GM20431 (cell line): ENCODE measurements around the gene PLXNA4.

ENCODE experiments used
- in situ Hi-C: fragments of 300-500 bp; cut with MseI, MboI; formaldehyde crosslinking; loops from one replicate; pipeline ENCODE4 v1.15.0; 2020; ENCODE audit warnings: low sequenced_read_pairs; ENCODE audit not compliant: unreplicated experiment

PLXNA4 gene

DNA sequence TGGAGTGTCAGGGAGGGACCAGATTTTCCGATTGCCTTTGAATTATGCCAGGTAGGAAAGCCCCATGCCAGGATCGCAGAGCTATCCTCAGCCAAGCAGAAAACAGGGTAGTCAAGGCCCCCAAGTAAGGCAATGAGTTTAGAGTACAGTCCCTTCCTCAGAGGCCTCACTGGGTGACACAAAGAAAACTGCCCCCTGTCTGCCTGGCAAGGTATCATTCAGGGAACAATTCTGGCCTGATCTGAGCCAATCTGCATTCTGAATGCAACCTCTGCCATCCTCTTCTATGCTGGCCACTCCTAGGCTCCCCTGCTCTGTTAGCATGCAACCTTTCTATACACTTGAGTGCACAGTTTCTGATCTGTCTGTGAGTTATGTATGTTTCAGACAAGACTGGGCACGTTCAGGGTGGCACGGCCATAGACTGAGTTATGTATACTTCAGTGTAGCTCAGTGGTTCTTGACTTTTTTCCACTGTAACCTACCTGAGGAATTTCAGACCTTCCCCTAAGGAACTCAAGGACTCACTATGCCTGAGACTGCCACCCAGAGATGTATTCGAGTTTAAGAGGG is 336.8 kb downstream of the PLXNA4 start:
- in situ Hi-C loops, result no loop called here

DNA sequence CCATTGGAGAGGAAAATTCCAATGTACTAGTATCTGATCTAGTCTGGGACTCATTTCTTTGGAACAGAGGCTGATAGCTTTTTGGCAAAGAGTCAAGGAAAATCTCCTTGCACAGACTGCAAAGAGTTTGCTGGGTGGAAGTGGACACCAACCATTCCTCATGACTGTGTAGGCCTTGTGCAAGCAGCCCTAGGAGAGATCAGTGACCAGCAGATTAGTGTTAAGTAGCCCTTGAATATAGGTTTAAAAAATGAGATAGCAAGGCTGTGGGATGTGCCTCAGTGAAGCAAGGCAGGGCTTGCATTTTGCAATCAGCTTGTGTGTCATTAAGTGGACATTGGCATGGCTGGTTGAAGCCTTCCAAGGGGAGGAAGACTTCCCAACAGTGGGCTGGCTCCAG is 341.6 kb downstream of the PLXNA4 start:
- in situ Hi-C loops, result no loop called here

DNA sequence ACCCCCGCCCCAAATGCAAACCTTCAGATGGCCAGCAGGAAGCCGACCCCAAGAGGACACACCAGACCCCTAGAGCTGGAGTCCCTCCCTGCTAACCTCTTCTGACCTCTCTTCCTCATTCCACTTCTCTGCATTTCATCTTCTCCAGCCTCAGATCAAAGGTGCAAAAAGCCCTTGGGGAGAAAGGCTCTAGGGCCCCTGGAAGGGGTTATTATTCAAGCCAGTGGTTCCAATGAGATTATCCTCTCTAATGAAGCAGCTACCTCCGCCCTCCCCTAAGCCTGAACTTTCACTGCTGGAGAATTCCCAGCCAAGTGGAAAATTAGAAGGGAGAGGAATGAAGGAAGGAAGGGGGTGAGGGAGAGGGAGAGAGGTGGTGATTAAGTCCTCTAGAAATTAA is 343.9 kb downstream of the PLXNA4 start:
- in situ Hi-C loops, result no loop called here

DNA sequence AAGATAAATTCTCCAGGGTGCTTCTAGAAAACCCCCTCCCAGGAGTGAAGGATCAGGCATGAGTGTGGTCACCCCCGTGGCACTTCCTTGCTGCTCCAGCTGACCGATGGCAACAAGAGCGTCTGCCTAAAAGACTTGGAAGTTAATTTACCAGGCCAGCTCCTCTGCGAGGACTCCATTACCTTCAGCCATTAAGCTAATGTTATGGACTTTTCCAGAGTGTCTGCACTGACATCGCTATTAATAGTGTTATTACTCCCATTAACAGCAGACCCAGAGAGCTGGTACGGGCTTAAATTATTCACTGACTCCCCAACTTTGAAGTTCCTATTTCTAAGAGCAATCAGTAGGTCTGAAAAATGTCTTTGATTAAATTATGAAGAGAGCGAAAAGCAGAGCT is 345.8 kb downstream of the PLXNA4 start:
- in situ Hi-C loops, result no loop called here

- in situ Hi-C loops, result no loop called here
Measured at GRCh38 chr7:132228240-132228639, 348.0 kb downstream of the PLXNA4 start.

- in situ Hi-C loops, result no loop called here
Measured at GRCh38 chr7:132226957-132227290, 349.3 kb downstream of the PLXNA4 start.

DNA sequence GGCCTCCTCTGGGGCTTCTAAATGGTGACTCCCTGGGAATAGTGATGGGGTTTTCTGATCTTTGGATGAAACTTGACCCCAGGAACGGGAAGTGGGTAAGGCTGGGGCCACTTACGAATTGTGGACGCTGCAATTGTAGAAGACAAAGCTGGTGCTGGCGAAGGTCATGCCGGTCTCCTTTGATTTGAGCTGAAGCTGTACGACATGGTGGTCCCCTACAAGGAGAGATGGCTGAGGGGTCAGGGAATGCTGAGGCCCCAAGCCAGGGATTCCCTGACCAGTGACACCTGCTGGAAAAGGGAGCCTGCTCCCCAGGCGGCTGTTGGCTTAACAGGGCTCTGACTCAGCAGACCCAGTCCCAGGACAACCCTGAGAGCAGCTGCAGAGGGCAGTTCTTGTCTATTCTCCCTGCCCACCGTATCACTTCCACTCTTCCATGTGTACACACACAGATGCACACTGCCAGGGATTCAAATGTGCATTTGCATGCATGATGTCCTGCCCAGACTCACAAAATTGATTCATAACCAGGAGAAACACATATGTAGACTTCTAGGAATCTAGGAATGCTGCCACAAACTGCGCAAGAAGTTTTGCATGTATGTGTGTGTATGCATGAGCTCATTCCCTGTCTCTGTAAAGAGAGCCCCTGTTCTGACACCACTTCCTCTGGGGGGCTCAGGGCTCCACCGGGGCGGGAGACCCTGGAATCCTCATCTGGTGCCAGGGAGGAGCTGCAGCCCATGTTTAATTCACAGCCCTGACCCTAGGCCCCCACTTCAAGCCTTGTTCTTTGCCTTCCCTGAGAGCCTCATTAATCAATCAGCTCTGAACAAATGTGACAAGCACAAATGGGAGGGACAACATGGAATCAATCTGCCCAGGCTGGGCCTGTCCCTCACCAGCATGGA is 350.0 kb downstream of the PLXNA4 start:
- in situ Hi-C loops, result no loop called here

- in situ Hi-C loops, result no loop called here
Measured at GRCh38 chr7:132225216-132226030, 350.8 kb downstream of the PLXNA4 start.

GRCh38 chr7:132221356-132221755 is 354.9 kb downstream of the PLXNA4 start:
- in situ Hi-C loops, result loop anchor here (25.0 kb wide), 1 partner anchor 109 kb away; no protein-coding TSS in a partner anchor

DNA sequence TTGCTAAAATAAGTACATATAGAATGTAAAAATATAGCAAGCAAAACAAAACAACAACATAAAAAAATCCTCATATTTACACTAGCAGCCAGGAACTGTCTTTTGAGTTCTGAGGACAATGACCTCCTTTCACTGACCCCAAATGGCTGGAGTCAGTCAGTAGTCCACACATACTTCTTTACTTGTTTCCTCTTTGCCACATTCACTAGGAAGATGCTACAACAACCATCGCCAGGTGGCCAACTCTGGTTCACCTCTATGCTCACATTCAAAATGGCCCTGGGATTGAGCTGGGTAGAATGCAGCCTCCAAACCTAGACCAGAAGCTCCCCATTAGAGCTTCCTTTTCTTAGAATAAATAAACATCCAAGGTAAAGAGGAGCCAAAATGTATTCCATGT is 356.2 kb downstream of the PLXNA4 start:
- in situ Hi-C loops, result loop anchor here (25.0 kb wide), 1 partner anchor 108 kb away; no protein-coding TSS in a partner anchor

DNA sequence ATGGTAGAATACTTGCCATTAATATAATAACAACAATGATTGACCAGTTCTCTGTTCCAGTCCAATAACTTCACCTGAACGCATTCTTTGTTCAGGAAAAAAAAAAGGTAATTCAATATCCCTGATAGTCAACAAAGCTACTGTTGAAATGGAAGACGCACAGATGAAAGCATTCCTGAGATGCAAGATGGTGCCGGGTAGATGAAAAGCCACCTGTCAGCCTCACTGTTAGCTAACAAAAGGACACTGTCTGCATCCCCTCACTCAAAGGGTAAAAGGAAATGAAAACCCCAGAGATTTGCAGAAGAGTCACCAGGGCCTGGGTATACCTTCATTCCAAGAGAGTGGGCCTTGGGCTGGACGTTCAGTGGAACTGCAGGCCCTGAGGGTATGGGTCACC is 357.4 kb downstream of the PLXNA4 start:
- in situ Hi-C loops, result loop anchor here (25.0 kb wide), 1 partner anchor 107 kb away; no protein-coding TSS in a partner anchor

GRCh38 chr7:132216847-132217525 is 359.3 kb downstream of the PLXNA4 start:
- in situ Hi-C loops, result loop anchor here (25.0 kb wide), 1 partner anchor 105 kb away; no protein-coding TSS in a partner anchor

DNA sequence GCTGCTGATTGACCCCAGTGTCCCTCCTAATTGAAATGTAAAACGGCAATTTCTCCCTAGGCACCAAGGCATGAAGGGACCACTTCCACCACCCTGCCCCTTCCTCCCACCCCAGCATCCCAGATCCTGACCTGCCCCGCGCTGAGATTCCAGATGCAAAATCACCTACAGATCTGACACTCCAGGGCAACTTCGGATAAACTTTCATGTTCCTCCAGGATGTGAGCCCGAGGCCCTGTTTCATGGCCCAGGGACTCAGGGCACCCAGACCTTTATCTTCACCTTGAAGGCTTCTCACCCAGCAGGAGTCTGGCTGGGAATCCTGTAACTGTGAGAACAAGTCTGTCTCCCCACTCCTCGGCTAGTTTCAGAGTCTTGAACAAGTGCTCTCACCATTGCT is 361.8 kb downstream of the PLXNA4 start:
- in situ Hi-C loops, result loop anchor here (25.0 kb wide), 1 partner anchor 102 kb away; no protein-coding TSS in a partner anchor

DNA sequence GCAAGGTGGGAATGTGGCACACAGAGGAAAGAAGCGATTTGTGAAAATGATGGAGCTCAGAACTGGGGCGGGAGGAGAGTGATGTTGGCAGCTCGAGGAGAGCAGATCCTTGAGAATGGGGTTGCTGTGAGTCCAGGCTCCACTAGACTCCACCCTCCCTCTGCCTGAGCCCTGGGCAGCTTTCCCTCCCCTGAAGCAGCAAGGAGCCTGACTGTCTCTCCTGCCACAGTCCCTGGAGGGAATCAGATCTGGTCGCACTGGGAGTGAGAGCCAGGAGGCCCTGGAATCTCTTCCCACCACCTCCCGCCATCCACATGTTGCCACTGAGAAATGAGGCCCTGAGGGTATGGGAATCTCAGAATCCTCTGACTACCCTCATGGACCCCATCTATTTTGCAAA is 362.7 kb downstream of the PLXNA4 start:
- in situ Hi-C loops, result loop anchor here (25.0 kb wide), 1 partner anchor 101 kb away; no protein-coding TSS in a partner anchor

DNA sequence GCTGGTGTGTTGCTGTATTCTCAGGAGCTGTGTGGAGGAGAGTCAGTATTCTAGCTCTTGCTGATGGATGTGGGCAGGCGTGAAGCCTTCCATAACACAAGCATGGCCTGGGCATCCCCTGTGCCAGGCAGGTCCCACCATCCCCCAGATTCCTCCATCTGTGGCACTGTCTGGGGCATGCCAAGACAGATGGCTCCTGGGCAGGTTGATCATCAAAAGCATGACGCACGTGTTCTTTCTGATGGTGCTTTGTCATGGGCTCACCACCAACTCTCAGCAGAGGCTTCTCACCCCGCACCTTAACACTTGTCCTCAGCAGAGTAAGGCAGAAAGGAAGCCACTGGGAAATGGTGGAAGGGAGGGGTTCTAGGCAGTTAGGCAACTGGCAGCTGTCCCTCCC is 364.3 kb downstream of the PLXNA4 start:
- in situ Hi-C loops, result loop anchor here (25.0 kb wide), 1 partner anchor 100 kb away; no protein-coding TSS in a partner anchor

GRCh38 chr7:132210821-132211220 is 365.4 kb downstream of the PLXNA4 start:
- in situ Hi-C loops, result loop anchor here (25.0 kb wide), 1 partner anchor 99 kb away; no protein-coding TSS in a partner anchor

GRCh38 chr7:132207782-132208181 is 368.5 kb downstream of the PLXNA4 start:
- in situ Hi-C loops, result loop anchor here (25.0 kb wide), 1 partner anchor 95 kb away; no protein-coding TSS in a partner anchor

- in situ Hi-C loops, result loop anchor here (25.0 kb wide), 1 partner anchor 95 kb away; no protein-coding TSS in a partner anchor
Measured at GRCh38 chr7:132207211-132207610, 369.1 kb downstream of the PLXNA4 start.

- in situ Hi-C loops, result loop anchor here (25.0 kb wide), 1 partner anchor 94 kb away; no protein-coding TSS in a partner anchor
Measured at GRCh38 chr7:132206594-132206993, 369.7 kb downstream of the PLXNA4 start.
